ENCODE data around the gene USP7. TPM values are rescaled to one million over a fixed set of nuclear protein-coding genes. Genes with fewer than 3 reads are reported as not detected.

USP7 gene
- total RNA-seq, 2 donors from 2014 or later: 161 to 180 TPM

Other genes with a start within 250 kb of the USP7 start
- 10 to 100 TPM; 11.8 to 12.1 TPM for gene TMEM186, start 166.3 kb downstream of the USP7 start, total RNA-seq
- 100 to 1,000 TPM in 1 of 2 donors, 10 to 100 TPM in 1; 61.6 to 105 TPM for gene PMM2, start 166.1 kb downstream of the USP7 start, total RNA-seq
- gene CARHSP1, start 94.9 kb downstream of the USP7 start, total RNA-seq: 10 to 100 TPM; 66.5 to 70.7 TPM
- not detected for gene LITAFD, start 81.6 kb downstream of the USP7 start, total RNA-seq
- 10 to 100 TPM; 65.5 to 72.6 TPM for gene HAPSTR1, start 127.7 kb upstream of the USP7 start, total RNA-seq